ENCODE data around the gene MRPS22.
"Not testable (repeated sequence)": the region's sequence is repeated elsewhere in the genome, so short reads cannot be mapped to it uniquely, and the experiment has no call there.

MRPS22 gene

GRCh38 chr3:139340784-139341183, 3.0 kb upstream of the MRPS22 start:
- no peak for DNase-seq

- no peak for DNase-seq
Observed at GRCh38 chr3:139342054-139342453, 1.8 kb upstream of the MRPS22 start.

GRCh38 chr3:139346771-139347170, 3.0 kb downstream of the MRPS22 start:
- no peak for DNase-seq

- DNase-seq, result no peak
Observed at GRCh38 chr3:139353920-139354556, 10.2 kb downstream of the MRPS22 start.

GRCh38 chr3:139354661-139355060, 10.8 kb downstream of the MRPS22 start:
- DNase-seq, result no peak

- DNase-seq, result no peak
Observed at GRCh38 chr3:139355476-139355875, 11.7 kb downstream of the MRPS22 start.

GRCh38 chr3:139355891-139356290, 12.1 kb downstream of the MRPS22 start:
- DNase-seq, result no peak

GRCh38 chr3:139357899-139358298, 14.1 kb downstream of the MRPS22 start:
- DNase-seq, result peak; percentile 19

- no peak for DNase-seq
Observed at GRCh38 chr3:139358841-139359562, 15.2 kb downstream of the MRPS22 start.

GRCh38 chr3:139361276-139361675, 17.5 kb downstream of the MRPS22 start:
- DNase-seq, result no peak

- DNase-seq, result no peak
Observed at GRCh38 chr3:139364549-139364948, 20.7 kb downstream of the MRPS22 start.

- no peak for DNase-seq
Observed at GRCh38 chr3:139374099-139374498, 30.3 kb downstream of the MRPS22 start.

- DNase-seq, result no peak
Observed at GRCh38 chr3:139377378-139377777, 33.6 kb downstream of the MRPS22 start.

GRCh38 chr3:139378587-139379241, 34.9 kb downstream of the MRPS22 start:
- DNase-seq, result no peak

GRCh38 chr3:139380575-139380974, 36.8 kb downstream of the MRPS22 start:
- DNase-seq, result no peak

GRCh38 chr3:139382291-139382690, 38.5 kb downstream of the MRPS22 start:
- not testable (repeated sequence) for DNase-seq

GRCh38 chr3:139388077-139388476, 44.3 kb downstream of the MRPS22 start:
- no peak for DNase-seq

- peak; percentile 13 for DNase-seq
Observed at GRCh38 chr3:139388821-139389551, 45.2 kb downstream of the MRPS22 start.

GRCh38 chr3:139389552-139390368, 45.9 kb downstream of the MRPS22 start, which contains the start of gene COPB2:
TSS of gene COPB2 (minus strand) at chr3:139389647. CDS start at chr3:139389550, 97 bp downstream.
- DNase-seq, result peak; percentile 95

- DNase-seq, result no peak
Observed at GRCh38 chr3:139394116-139394515, 50.3 kb downstream of the MRPS22 start.

- no peak for DNase-seq
Observed at GRCh38 chr3:139396707-139397106, 52.9 kb downstream of the MRPS22 start.

- DNase-seq, result not testable (repeated sequence)
Observed at GRCh38 chr3:139401155-139401554, 57.3 kb downstream of the MRPS22 start.

All from stimulated activated CD4-positive, alpha-beta T cell treated with anti-CD3 and anti-CD28 coated beads, Interleukin-1b, Interleukin-23, amount 100 ng/mL, for 48 hours (primary cell).